NCI-H2029 treated with DMSO at 0.1 percent for 48 hours (cell line): ENCODE measurements around the gene CCDC188.

ENCODE experiments used
- DNase-seq: peaks from one replicate; lab custom pipeline; 2025; lab: John Stamatoyannopoulos, UW

The CCDC188 gene

DNA sequence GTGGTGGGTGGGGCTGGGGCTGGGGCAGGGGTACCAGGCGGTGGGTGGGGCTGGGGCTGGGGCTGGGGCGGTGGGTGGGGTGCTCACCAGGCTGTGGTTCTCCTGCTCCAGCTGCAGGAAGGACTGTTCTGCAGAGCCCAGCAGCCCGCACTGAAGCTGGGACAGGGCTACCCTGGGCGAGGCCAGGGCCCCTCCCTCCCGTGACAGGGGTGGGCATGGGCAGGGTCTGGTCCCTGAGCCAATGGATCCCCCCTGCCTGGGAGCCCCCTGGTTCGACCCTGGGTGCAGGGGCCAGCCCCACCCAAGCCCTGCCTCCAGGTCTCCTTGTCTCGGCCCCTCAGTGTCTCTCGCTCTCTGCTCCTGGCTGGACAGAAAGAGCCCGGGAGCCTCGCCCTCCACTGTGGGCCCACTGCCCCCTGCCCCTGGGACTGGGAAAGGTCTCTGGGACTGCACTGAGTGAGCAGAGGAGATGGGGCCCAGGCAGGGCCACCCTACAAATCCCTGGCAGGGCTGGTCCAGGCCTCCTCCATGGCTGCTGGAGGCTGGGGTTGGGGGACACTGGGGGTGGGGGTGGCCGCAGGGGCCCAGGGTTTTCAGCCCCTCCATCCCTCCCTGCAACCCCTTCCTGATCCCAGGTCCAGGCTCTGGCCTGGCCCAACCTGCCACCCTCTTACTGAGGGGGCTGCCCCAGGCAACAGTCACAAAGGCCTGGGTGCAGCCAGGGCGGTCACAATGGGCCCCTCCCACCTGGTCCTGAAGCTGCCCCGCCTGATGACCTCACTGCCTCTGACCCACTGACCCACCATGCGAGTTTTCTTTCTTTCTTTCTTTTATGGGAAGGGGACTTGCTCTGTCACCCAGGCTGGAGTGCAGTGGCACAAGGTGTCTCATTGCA, at the start of gene CCDC188:
CCDC188 (minus strand) TSS at position 675 of the 895 bp plus-strand sequence; CDS start at position 606, 69 bp downstream.
- DNase-seq, result no peak

GRCh38 chr22:20199906-20200305, 49.1 kb upstream of the CCDC188 start:
- no peak for DNase-seq

- no peak for DNase-seq
These were observed 48.6 kb upstream of the CCDC188 start for GRCh38 chr22:20199413-20199842.

DNA sequence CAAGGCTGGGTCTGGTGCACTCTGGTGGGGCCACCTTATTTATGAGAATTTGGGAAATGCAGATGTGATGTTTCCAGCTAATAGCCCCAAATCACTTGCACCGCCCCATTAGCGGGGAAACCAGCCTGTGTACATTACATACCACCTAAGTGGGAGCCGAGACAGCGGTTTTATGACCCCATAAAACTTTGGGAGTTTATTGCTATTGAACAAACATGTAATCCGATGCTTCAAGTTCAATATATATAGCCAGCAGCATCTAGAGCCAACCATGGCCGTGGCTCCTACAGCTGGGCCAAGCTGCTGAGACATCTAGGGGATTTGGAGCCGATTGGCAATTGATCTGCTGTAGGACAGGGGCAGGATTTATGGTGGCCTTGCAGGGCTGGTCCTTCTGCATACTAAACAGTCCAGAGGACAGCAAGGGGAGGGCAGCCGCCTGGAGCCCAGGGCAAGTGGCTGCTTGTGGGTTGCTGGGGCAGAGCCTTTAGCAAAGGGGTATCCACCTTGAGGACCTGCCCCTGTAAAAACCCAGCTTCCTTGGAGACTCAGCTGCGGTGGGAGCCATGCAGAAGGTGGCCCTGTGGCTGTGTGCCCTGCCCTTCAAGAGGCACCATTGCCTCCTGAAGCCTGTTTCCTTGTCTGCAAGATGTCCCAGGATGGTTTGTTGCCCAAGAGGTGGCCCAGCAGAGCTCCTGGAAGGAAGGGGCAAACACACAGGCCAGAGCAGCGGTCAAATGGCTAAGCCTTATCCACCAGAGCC, 47.9 kb upstream of the CCDC188 start:
- no peak for DNase-seq

- no peak for DNase-seq
These were observed 46.7 kb upstream of the CCDC188 start for GRCh38 chr22:20197407-20198030.

GRCh38 chr22:20196094-20196842, 45.4 kb upstream of the CCDC188 start:
- no peak for DNase-seq

GRCh38 chr22:20194681-20195593, 44.1 kb upstream of the CCDC188 start:
- DNase-seq, result no peak

- DNase-seq, result no peak
These were observed 43.1 kb upstream of the CCDC188 start for GRCh38 chr22:20193761-20194494.

GRCh38 chr22:20192972-20193760, 42.3 kb upstream of the CCDC188 start:
- no peak for DNase-seq

DNA sequence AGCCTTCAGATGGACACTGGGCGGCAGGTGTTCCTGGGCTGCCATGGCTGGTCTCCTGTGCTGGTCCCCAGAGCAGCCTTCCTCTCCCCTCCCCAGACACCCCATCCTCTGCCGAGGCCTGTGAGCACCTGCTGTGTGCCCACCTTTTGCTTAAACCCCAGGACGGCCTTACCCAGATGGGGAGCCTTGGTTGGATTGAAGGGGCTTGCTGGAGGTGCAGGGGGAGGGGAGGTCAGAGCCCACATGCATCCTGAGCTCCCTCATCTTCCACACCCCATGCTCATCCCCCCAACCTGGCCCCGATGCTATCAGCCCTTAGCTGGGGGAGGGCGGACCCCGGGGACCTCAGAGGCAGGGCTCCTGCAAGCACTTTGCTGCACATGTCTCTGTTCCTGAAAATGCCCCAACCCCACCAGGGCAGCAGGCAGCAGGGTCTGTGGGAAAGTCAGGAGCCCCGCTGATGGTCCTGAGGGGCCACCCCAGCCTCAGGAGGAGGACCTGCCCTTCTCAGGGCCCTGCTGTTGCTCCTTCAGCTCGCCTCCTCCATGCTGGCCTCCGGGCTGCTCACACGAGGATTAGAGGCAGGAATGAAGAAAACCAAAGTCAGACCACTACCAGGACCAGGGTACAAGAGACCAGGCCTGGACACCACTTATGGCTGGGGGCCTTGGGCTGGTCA, 41.6 kb upstream of the CCDC188 start:
- DNase-seq, result no peak

- no peak for DNase-seq
These were observed 40.9 kb upstream of the CCDC188 start for GRCh38 chr22:20191803-20192202.

- no peak for DNase-seq
These were observed 40.2 kb upstream of the CCDC188 start for GRCh38 chr22:20191000-20191515.

DNA sequence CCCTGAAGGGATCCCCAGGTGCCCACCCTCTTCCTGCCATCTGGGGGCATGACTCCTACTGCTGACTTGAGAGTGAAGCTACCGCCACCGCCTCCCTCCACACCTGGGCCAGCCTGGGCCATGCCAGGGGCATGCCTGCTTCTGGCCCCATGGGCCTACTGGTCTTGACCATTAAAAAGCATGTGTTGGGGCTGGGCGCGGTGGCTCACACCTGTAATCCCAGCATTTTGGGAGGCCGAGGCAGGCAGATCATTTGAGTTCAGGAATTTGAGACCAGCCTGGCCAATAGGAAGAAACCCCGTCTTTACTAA, 37.7 kb upstream of the CCDC188 start:
- no peak for DNase-seq

- no peak for DNase-seq
These were observed 37.1 kb upstream of the CCDC188 start for GRCh38 chr22:20187777-20188566.

DNA sequence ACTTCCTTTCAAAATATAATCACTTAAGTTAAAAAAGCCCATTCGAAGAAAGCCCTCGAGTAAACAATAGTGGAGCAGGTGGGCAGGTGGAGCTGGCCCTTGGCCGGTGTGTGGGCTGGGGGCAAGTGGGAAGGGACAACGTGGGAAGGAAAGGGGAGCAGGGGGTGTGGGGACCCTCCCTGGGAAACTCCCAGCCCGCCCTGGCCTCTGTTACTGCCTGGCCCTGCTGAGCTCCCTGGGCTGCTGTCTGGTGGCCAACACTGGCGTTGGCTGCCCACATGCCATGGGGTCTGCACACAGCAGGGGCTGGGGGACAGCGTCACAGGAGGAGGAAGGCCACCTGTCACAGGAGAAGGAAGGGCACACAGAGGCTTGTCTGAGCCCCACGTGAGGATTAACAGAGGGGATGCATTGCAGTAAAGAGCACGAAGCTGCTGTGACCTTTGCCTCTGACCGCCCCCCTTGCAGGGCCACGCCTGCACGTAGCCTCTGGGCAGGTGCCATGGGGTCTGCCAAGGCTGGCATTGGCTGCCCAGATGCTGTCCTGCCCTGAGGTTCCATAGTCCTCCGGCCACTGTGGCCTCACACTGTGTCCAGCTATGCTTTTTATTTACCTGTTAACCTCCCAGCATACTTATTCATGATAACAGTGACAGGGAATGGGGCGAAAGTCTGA, 36.2 kb upstream of the CCDC188 start:
- no peak for DNase-seq

DNA sequence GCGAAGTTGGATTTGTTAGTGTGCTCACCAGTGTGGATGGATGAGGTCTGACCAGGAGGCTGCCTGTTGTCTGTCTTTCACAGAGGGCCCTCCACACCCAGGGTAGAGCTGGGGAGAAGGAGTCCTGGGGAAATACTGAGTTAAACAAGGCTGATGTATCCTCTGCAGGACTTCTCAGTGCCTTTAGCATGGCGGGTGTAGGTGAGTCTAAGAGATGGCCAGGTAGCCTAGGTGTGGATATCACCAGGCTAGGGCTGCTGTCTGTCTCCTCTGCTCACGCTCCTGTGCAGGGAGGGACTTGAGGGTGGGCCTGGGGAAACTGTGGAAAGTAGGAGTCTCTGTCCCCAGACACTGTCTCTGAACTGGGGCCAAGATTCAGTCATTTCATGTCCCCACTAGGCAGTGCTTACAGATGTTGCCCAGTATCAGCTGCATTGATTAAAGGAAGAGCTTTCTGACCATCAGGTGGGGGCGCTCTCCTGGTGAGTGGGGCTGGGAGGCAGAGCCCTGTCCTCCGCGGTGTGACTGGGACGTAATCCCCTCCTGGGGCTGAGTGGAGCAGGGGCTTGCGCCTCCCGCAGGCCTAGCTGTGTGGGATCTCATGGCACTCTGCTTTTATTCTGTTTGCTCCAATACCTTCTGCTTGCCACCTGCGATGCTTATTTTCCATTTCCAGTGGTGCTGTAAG, 35.5 kb upstream of the CCDC188 start:
- DNase-seq, result no peak

DNA sequence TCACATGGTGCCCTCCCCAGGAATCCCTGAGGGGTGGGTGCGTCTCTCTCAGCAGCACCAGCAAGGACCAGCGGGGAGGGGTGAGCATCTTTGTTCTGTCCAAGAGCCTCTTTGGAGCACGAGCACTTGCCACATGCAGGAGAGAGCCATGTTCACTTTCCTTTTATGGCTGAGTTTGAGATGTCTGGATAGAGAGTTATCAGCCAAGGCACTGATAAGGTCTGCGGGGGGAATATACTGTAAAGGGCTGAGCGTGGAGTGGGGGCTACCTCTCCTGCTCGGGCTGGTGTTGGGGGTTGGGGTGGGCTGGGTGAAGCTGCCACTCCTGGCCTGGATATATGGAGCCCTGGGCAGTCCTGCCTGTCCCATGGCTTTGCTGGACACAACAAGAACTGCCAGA, 34.9 kb upstream of the CCDC188 start:
- no peak for DNase-seq
